ENCODE results near the gene RFESD. TPM values are rescaled to one million over a fixed set of nuclear protein-coding genes. Genes with fewer than 3 reads are reported as not detected.

The RFESD gene
- total RNA-seq, 4 donors from 2014 or later, result 1.1 to 1.4 TPM; not detected in 2

- Histone ChIP-seq H3K36me3 (no peaks in the 10 kb centered on the region), H3K27ac (peak overlapping the region; percentile 13 to 63 (median 36)), H3K4me1 (peaks cover 4 to 18% (median 12%) of the 10 kb centered on the region in 4 donors), H3K4me3 (no peak overlapping the region), H3K27me3 (no peaks in the 10 kb centered on the region), H3K9me3 (no peaks in the 10 kb centered on the region)
- WGBS, 2 donors (ENCODE audit: low coverage in 1 of 2), result 67 to 73% methylated on average over 2 to 4 of the region's 4 CpGs
- intact Hi-C loops (cut with DNase I; ENCODE audit: low total_unique reads) (no loop called here), in situ Hi-C loops (cut with MboI; ENCODE audit: low pct_ligation_motif_present in 1 of 4, low pct_unique_long_range_greater_than_20kb in 1 of 4, low sequenced_read_pairs in 3 of 4) (loop anchor here in 1 of 4 donors (25.0 kb wide), 1 partner anchor 709 kb away; no protein-coding TSS in a partner anchor)
- no peak for DNase-seq
- TF ChIP-seq EP300 (IDR thresholded peaks at IDR 0.05; ENCODE audit: low read depth) (no peak), POLR2AphosphoS5 (IDR thresholded peaks at IDR 0.05) (no peak), CTCF (IDR thresholded peaks at IDR 0.05) (no peak), POLR2A (IDR thresholded peaks at IDR 0.05) (no peak)
These were observed 18.4 kb upstream of the RFESD start for GRCh38 chr5:95627971-95628810.

- H3K36me3 ChIP-seq, result no peaks in the 10 kb centered on the region
- in situ Hi-C loops (cut with MboI; ENCODE audit: low pct_ligation_motif_present in 1 of 4, low pct_unique_long_range_greater_than_20kb in 1 of 4, low sequenced_read_pairs in 3 of 4) (loop anchor here in 1 of 4 donors (25.0 kb wide), 1 partner anchor 708 kb away; no protein-coding TSS in a partner anchor), intact Hi-C loops (cut with DNase I; ENCODE audit: low total_unique reads) (no loop called here)
- TF ChIP-seq POLR2A (IDR thresholded peaks at IDR 0.05) (no peak), EP300 (IDR thresholded peaks at IDR 0.05; ENCODE audit: low read depth) (no peak), POLR2AphosphoS5 (IDR thresholded peaks at IDR 0.05) (no peak), CTCF (IDR thresholded peaks at IDR 0.05) (no peak)
- 91% methylated on average over 1 of the region's 1 CpG; no CpG with 5 or more reads in 1 of the 2 donors for WGBS, 2 donors (ENCODE audit: low coverage in 1 of 2)
- peak overlapping the region; percentile 13 to 63 (median 36) for H3K27ac ChIP-seq
- no peak overlapping the region for H3K4me3 ChIP-seq
- no peaks in the 10 kb centered on the region for H3K27me3 ChIP-seq
- no peak for DNase-seq
- H3K4me1 ChIP-seq, result peaks cover 4 to 18% (median 12%) of the 10 kb centered on the region in 4 donors
- no peaks in the 10 kb centered on the region for H3K9me3 ChIP-seq
These were observed 17.6 kb upstream of the RFESD start for GRCh38 chr5:95628933-95629332.

- TF ChIP-seq CTCF (IDR thresholded peaks at IDR 0.05), result no peak
- no peak for TF ChIP-seq POLR2A (IDR thresholded peaks at IDR 0.05)
- no peak for TF ChIP-seq EP300 (IDR thresholded peaks at IDR 0.05; ENCODE audit: low read depth)
- TF ChIP-seq POLR2AphosphoS5 (IDR thresholded peaks at IDR 0.05), result no peak
- no peaks in the 10 kb centered on the region for H3K36me3 ChIP-seq
- H3K4me3 ChIP-seq, result no peak overlapping the region
- H3K27ac ChIP-seq, result no peak overlapping the region
- H3K4me1 ChIP-seq, result peaks cover 4 to 18% (median 12%) of the 10 kb centered on the region in 4 donors
- H3K27me3 ChIP-seq, result no peaks in the 10 kb centered on the region
- in situ Hi-C loops (cut with MboI; ENCODE audit: low pct_ligation_motif_present in 1 of 4, low pct_unique_long_range_greater_than_20kb in 1 of 4, low sequenced_read_pairs in 3 of 4), result loop anchor here in 1 of 4 donors (25.0 kb wide), 1 partner anchor 707 kb away; no protein-coding TSS in a partner anchor
- H3K9me3 ChIP-seq, result no peaks in the 10 kb centered on the region
- intact Hi-C loops (cut with DNase I; ENCODE audit: low total_unique reads), result loop anchor here (10.0 kb wide), 1 partner anchor 704 kb away; no protein-coding TSS in a partner anchor
- WGBS, 2 donors (ENCODE audit: low coverage in 1 of 2), result 92 to 100% methylated on average over 2 to 5 of the region's 5 CpGs
- DNase-seq, result no peak
These were observed 16.1 kb upstream of the RFESD start for GRCh38 chr5:95630394-95630917.
